ENCODE data around the gene ZBTB45.

- TF ChIP-seq POLR2A (IDR thresholded peaks at IDR 0.05; ENCODE audit: low read length): no peak
- no peak for TF ChIP-seq GATA1 (IDR thresholded peaks at IDR 0.05; ENCODE audit: low read depth, low read length)
Observed at GRCh38 chr19:58474291-58474996, 45.2 kb downstream of the ZBTB45 start.
